Ovary (tissue), 10 donors: ENCODE data around the gene CTAG1B. TPM values are rescaled to one million over a fixed set of nuclear protein-coding genes. Genes with fewer than 3 reads are reported as not detected.
"Not testable (repeated sequence)": the region's sequence is repeated elsewhere in the genome, so short reads cannot be mapped to it uniquely, and the experiment has no call there.

Experiments used
- DNase-seq, 5 donors: peaks; one replicate each; pipeline ENCODE4 v3.0.0-alpha.2; 2019 to 2020
- H3K27ac ChIP-seq, 2 donors: fragments of 200-600 bp; one replicate each; pipeline versions ENCODE4 v1.5.1 to v1.8.0; 2019 to 2022
- H3K27me3 ChIP-seq: fragments of 200-600 bp; one replicate; pipeline ENCODE4 v1.8.0; 2022
- H3K36me3 ChIP-seq: fragments of 200-600 bp; sonication (generic); one replicate; pipeline ENCODE4 v1.5.1; 2019
- H3K4me1 ChIP-seq: one replicate; pipeline ENCODE4 v1.8.1; 2013; ENCODE audit warnings: mild to moderate bottlenecking, moderate library complexity; ENCODE audit not compliant: insufficient read depth
- H3K4me3 ChIP-seq: fragments of 200-600 bp; sonication (generic); one replicate; pipeline ENCODE4 v1.5.1; 2017
- H3K9me3 ChIP-seq, 2 donors: fragments of 200-600 bp in 1 of 2; sonication (generic) in 1 of 2; one replicate each; pipeline versions ENCODE4 v1.5.1 to v1.8.1; 2013 to 2019; ENCODE audit warnings: mild to moderate bottlenecking in 1 of 2, moderate library complexity in 1 of 2
- EP300 ChIP-seq: sonication (generic); formaldehyde crosslinking; IDR thresholded peaks from one replicate; pipeline ENCODE4 v1.6.1; 2017; ENCODE audit warnings: antibody characterized with exemption
- POLR2A ChIP-seq: fragments of 450-650 bp; IDR thresholded peaks from one replicate; pipeline ENCODE4 v1.6.1; 2017; ENCODE audit warnings: antibody characterized with exemption, mild to moderate bottlenecking, moderate library complexity
- WGBS, 3 donors: extraction: QIAGEN DNeasy Blood & Tissue Kit in 1 of 3; methylation state at CpG; one replicate each; pipeline versions ENCODE4 v1.1.5 to v1.1.7; 2013 to 2017; 5-methylcytosine and 5-hydroxymethylcytosine counted together
- intact Hi-C, 4 donors: fragments of 100-400 bp; cut with DNase I; formaldehyde crosslinking; loops; one replicate each; pipeline versions ENCODE4 v1.11.0 to v1.15.1; 2022 to 2023
- long read RNA-seq, 3 donors: library from polyadenylated mRNA in 2 of 3; unstranded in 2 of 3; transcript quantifications; one replicate each; pipeline ENCODE4 v2.0.0 and lab custom pipeline, GENCODE V29; 2021 to 2026
- polyA plus RNA-seq, 2 donors: library from polyadenylated mRNA; stranded (reverse); fragments of 200-250 nt in 1 of 2; fragments of 350-450 nt in 1 of 2; fragmentation: Illumina TruSeq in 1 of 2; extraction: RNeasy Lipid Tissue Mini Kit (QIAGEN cat#74804) in 1 of 2; gene quantifications; one replicate each; pipeline ENCODE4 v1.2.3, GENCODE V29; 2013 to 2014
- total RNA-seq, 7 donors: library from RNA; depleted of rRNA in 2 of 7; stranded (reverse); fragments of >200 nt in 2 of 7; fragmentation: NEBNext Ultra II Directional in 3 of 7; extraction: Animal tissue kit (Norgen Biotek cat#: 25700) in 3 of 7; gene quantifications; one replicate each; pipeline versions ENCODE4 v1.1.0 to v1.2.4, GENCODE V29; 2016 to 2023
- TF ChIP-seq, protein P1 (sequence below), 3 donors: fragments of 450-650 bp in 2 of 3; fragments of 200-600 bp in 1 of 3; IDR thresholded peaks; one replicate each; pipeline versions ENCODE4 v1.5.1 to v1.8.0; 2016 to 2022; ENCODE audit warnings: antibody characterized with exemption in 3 of 3, mild to moderate bottlenecking in 1 of 3
- donor health status: DM: no; HTN: no; CAD: no; lungs with moderate emphysema.
- donor health status: DM: no; HTN: no; CAD: no.
- donor health status: Bipolar disorder and iron deficiency.
- donor health status: DM: yes; HTN: yes; CAD: no.
- donor health status: DM: no; HTN: no; CAD: no.
- donor health status: DM: yes; HTN: yes; CAD: no.

Gene CTAG1B
- total RNA-seq = not detected
- under 1 TPM in 1 of 2 donors, not detected in 1; 0.15 TPM for polyA plus RNA-seq
- long read RNA-seq, donor 1 = 0 reads
- long read RNA-seq, donor 2 = 0 reads
- long read RNA-seq, donor 3 = 0 reads

DNA sequence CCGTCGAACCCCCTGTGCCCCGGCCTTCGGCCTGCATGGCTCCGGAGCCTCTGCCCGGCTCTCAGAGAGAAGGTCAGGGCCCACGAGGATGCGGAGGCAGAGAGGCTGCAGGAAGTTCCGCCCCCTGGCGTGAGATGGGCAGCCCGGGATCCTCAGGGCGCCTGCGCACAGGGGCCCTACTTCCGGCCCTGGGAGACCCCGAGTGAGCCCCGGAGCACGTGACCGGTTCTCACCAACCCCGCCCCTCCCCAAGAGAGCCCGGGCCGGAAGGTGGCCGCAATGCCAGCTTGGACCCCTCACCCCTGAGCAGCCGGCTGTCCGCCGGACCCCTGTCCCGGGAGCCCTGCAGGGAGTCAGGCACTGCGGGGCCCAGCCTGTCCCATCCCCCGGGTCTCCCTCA, at the start of gene CTAG1B:
CTAG1B (minus strand) TSS at position 101 of the 400 bp plus-strand sequence; CDS start at position 37, 64 bp downstream.
- DNase-seq, H3K9me3 ChIP-seq, intact Hi-C loops, H3K4me1 ChIP-seq, H3K27me3 ChIP-seq, H3K27ac ChIP-seq, H3K4me3 ChIP-seq, H3K36me3 ChIP-seq: not testable (repeated sequence)
- WGBS, 3 donors = no CpG with 5 or more reads among the region's 28 CpGs

GRCh38 chrX:154661899-154662298, 42.8 kb upstream of the CTAG1B start:
- TF ChIP-seq, protein P1, sequence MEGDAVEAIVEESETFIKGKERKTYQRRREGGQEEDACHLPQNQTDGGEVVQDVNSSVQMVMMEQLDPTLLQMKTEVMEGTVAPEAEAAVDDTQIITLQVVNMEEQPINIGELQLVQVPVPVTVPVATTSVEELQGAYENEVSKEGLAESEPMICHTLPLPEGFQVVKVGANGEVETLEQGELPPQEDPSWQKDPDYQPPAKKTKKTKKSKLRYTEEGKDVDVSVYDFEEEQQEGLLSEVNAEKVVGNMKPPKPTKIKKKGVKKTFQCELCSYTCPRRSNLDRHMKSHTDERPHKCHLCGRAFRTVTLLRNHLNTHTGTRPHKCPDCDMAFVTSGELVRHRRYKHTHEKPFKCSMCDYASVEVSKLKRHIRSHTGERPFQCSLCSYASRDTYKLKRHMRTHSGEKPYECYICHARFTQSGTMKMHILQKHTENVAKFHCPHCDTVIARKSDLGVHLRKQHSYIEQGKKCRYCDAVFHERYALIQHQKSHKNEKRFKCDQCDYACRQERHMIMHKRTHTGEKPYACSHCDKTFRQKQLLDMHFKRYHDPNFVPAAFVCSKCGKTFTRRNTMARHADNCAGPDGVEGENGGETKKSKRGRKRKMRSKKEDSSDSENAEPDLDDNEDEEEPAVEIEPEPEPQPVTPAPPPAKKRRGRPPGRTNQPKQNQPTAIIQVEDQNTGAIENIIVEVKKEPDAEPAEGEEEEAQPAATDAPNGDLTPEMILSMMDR (IDR thresholded peaks at IDR 0.05) = no peak
- TF ChIP-seq POLR2A (no peak), EP300 (no peak)
- no peaks in the 10 kb centered on the region for H3K9me3 ChIP-seq
- WGBS, 3 donors = 81 to 87% (median 83%) methylated on average over 7 of the region's 7 CpGs
- intact Hi-C loops = no loop called here
- DNase-seq = no peak
- no peak overlapping the region for H3K27ac ChIP-seq
- H3K4me3 ChIP-seq = no peak overlapping the region
- H3K4me1 ChIP-seq = no peaks in the 10 kb centered on the region
- H3K36me3 ChIP-seq = no peaks in the 10 kb centered on the region
- no peaks in the 10 kb centered on the region for H3K27me3 ChIP-seq

DNA sequence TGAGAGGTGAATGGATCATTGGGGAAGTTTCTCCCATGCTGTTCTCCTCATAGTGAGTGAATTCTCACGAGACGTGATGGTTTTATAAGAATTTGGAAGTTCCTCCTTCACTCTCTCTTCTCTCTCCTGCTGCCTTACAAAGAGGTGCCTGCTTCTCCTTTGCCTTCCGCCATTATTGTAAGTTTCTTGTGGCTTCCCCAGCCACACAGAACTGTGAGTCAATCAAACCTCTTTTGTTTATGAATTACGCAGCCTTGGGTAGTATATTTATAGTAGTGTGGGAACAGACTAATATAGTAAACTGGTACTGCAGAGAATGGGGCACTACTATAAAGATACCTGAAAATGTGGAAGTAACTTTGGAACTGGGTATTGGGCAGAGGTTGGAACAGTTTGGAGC, 42.1 kb upstream of the CTAG1B start:
- DNase-seq = no peak
- Histone ChIP-seq H3K4me1 (no peaks in the 10 kb centered on the region), H3K9me3 (no peaks in the 10 kb centered on the region), H3K36me3 (no peaks in the 10 kb centered on the region), H3K27me3 (no peaks in the 10 kb centered on the region), H3K4me3 (no peak overlapping the region), H3K27ac (no peak overlapping the region)
- WGBS, 3 donors = 77 to 81% (median 78%) methylated on average over 4 of the region's 4 CpGs
- intact Hi-C loops = no loop called here
- TF ChIP-seq EP300 (no peak), POLR2A (no peak)
- TF ChIP-seq, protein P1 (IDR thresholded peaks at IDR 0.05) = no peak

DNA sequence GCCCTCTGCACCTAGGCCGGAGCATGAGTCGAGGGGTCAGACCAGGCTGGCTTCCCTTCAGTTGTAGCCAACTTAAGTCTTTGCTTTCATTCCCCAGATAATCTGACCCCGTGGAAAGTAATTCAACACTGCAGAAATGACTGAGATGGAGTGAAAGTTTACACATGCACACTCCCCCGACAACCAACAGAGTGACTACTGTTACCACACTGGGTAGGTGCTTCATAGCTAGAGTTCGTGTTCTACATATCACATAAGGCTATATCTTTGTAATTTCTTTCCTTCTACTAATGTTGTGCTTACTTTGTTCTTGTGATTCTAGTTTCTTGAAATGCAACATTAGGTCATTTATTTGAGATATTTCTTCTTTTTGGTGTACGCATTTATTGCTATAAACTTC, 41.5 kb upstream of the CTAG1B start:
- Histone ChIP-seq H3K36me3 (no peaks in the 10 kb centered on the region), H3K27ac (no peak overlapping the region), H3K9me3 (no peaks in the 10 kb centered on the region), H3K27me3 (no peaks in the 10 kb centered on the region), H3K4me1 (no peaks in the 10 kb centered on the region), H3K4me3 (no peak overlapping the region)
- no peak for DNase-seq
- intact Hi-C loops = no loop called here
- WGBS, 3 donors = 66 to 72% (median 72%) methylated on average over 6 of the region's 6 CpGs
- TF ChIP-seq POLR2A (no peak), EP300 (no peak)
- TF ChIP-seq, protein P1 (IDR thresholded peaks at IDR 0.05) = no peak

DNA sequence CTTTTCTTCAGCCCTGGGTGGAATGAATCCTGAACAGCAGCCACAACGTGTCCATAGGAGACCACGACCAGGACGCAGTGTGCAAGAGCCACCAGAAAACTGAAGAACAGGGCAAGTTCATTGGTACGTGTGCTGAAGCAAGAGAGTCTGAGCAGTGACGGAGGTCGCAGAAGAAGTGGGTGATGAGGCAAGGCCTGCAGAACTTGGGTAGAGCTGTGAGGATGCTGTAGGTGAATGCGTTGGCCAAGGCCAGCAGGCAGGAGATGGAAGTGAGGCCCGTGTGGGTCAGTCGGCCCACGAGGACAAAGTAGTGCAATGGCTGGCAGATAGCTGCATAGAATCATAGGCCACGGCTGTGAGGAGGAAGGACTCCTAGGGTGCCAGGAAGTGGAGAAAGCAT, 39.9 kb upstream of the CTAG1B start:
- Histone ChIP-seq H3K27ac (no peak overlapping the region), H3K36me3 (no peaks in the 10 kb centered on the region), H3K4me1 (no peaks in the 10 kb centered on the region), H3K4me3 (no peak overlapping the region), H3K9me3 (no peaks in the 10 kb centered on the region), H3K27me3 (no peaks in the 10 kb centered on the region)
- DNase-seq = no peak
- intact Hi-C loops = no loop called here
- 85 to 88% (median 86%) methylated on average over 11 of the region's 11 CpGs for whole genome bisulfite sequencing, 3 donors
- no peak for TF ChIP-seq EP300
- TF ChIP-seq, protein P1 (IDR thresholded peaks at IDR 0.05) = no peak
